ENCODE results near the gene RPE. TPM values are rescaled to one million over a fixed set of nuclear protein-coding genes. Genes with fewer than 3 reads are reported as not detected.

RPE gene
- total and polyA plus RNA-seq, 10 of the 15 experiments (the other 5 are each of a cell fraction or from before 2014, with no cell fraction given) = 41.5 to 75.3 (median 46.8) TPM

GRCh38 chr2:209965723-209966122 is 36.7 kb upstream of the RPE start:
- intact Hi-C loops (cut with micrococcal nuclease; ENCODE audit: unreplicated experiment) (loop anchor here (10.0 kb wide), 1 partner anchor 391 kb away; no protein-coding TSS in a partner anchor), in situ Hi-C loops (cut with MboI) (loop anchor here (10.0 kb wide), 1 partner anchor 631 kb away; no protein-coding TSS in a partner anchor)
- H2AFZ ChIP-seq (ENCODE audit: control insufficient read depth, low read depth, low read length) = no peak overlapping the region
- WGBS (ENCODE audit: insufficient coverage, insufficient replicate concordance, low lambda C conversion rate, missing lambda C conversion rate) = 14% methylated on average over 2 of the region's 2 CpGs
- RAD21 ChIA-PET (ENCODE audit: unreplicated experiment) = no interaction called here
- H3K36me3 ChIP-seq (ENCODE audit: control insufficient read depth in 2 of 2, insufficient read depth in 2 of 2, low read length in 1 of 2) = no peaks in the 10 kb centered on the region
- no peaks in the 10 kb centered on the region for H3K79me2 ChIP-seq (ENCODE audit: control insufficient read depth, insufficient read depth, low read length)
- no peak overlapping the region for H3K9ac ChIP-seq (ENCODE audit: control insufficient read depth, insufficient read depth, low read length)
- CTCF ChIA-PET = interaction anchor here (0.7 kb wide), 1 partner anchor 77 kb away, joined by 3 read pairs; no protein-coding TSS in a partner anchor
- H3K27ac ChIP-seq (ENCODE audit: control insufficient read depth, insufficient read depth) = no peak overlapping the region
- TF ChIP-seq ZNF274 (IDR thresholded peaks at IDR 0.05; ENCODE audit: insufficient read depth, insufficient read length) = no peak
- TF ChIP-seq BRCA1 (IDR thresholded peaks at IDR 0.05; ENCODE audit: low read depth, low read length) = no peak
- TF ChIP-seq ZBED1 (IDR thresholded peaks at IDR 0.05; ENCODE audit: borderline replicate concordance) = no peak
- TF ChIP-seq CHD2 (IDR thresholded peaks at IDR 0.05; ENCODE audit: borderline replicate concordance, low read depth, low read length) = no peak
- no peak for TF ChIP-seq RUNX3 (IDR thresholded peaks at IDR 0.05; ENCODE audit: low read length)
- no peak for TF ChIP-seq FOXM1 (IDR thresholded peaks at IDR 0.05; ENCODE audit: low read depth, low read length)
- no peaks in the 10 kb centered on the region for H3K9me3 ChIP-seq (replicated peaks; ENCODE audit: control insufficient read depth, insufficient read depth, low read length)
- H3K4me3 ChIP-seq = no peak overlapping the region
- H3K4me1 ChIP-seq (ENCODE audit: control insufficient read depth, insufficient read depth, low read length) = no peaks in the 10 kb centered on the region
- SMC1A ChIA-PET (ENCODE audit: uncharacterized antibody, unreplicated experiment) = no interaction called here
- no peaks in the 10 kb centered on the region for H4K20me1 ChIP-seq (ENCODE audit: control insufficient read depth, insufficient read depth)
- H3K4me2 ChIP-seq (ENCODE audit: control insufficient read depth, insufficient read depth) = no peak overlapping the region
- DNase-seq (ENCODE audit: low read depth, low spot score) (no peak), FAIRE-seq (no peak), ATAC-seq (no peak)
- POLR2A ChIA-PET = no interaction called here
- BruUV-seq (replicated peaks) = no TSS peak
- H3K27me3 ChIP-seq (replicated peaks in 1 of 2; ENCODE audit: control insufficient read depth in 2 of 2, insufficient read depth in 2 of 2, low read length in 1 of 2) = no peaks in the 10 kb centered on the region

GRCh38 chr2:209969692-209970091 is 32.7 kb upstream of the RPE start:
- in situ Hi-C loops (cut with MboI) = loop anchor here (10.0 kb wide), 1 partner anchor 635 kb away; no protein-coding TSS in a partner anchor

More at GRCh38 chr2:209969692-209970091, 32.7 kb upstream of the RPE start:
- BruUV-seq (replicated peaks) = no TSS peak
- no peak for ATAC-seq
- intact Hi-C loops (cut with micrococcal nuclease; ENCODE audit: unreplicated experiment) = loop anchor here (10.0 kb wide), 1 partner anchor 395 kb away; no protein-coding TSS in a partner anchor
- FAIRE-seq = no peak
- Histone ChIP-seq H3K4me3 (no peak overlapping the region), H3K27ac (ENCODE audit: control insufficient read depth, insufficient read depth) (no peak overlapping the region), H3K9ac (ENCODE audit: control insufficient read depth, insufficient read depth, low read length) (no peak overlapping the region), H3K27me3 (replicated peaks in 1 of 2; ENCODE audit: control insufficient read depth in 2 of 2, insufficient read depth in 2 of 2, low read length in 1 of 2) (no peaks in the 10 kb centered on the region), H2AFZ (ENCODE audit: control insufficient read depth, low read depth, low read length) (no peak overlapping the region), H3K79me2 (ENCODE audit: control insufficient read depth, insufficient read depth, low read length) (no peaks in the 10 kb centered on the region), H3K36me3 (ENCODE audit: control insufficient read depth in 2 of 2, insufficient read depth in 2 of 2, low read length in 1 of 2) (no peaks in the 10 kb centered on the region), H4K20me1 (ENCODE audit: control insufficient read depth, insufficient read depth) (no peaks in the 10 kb centered on the region), H3K9me3 (replicated peaks; ENCODE audit: control insufficient read depth, insufficient read depth, low read length) (no peaks in the 10 kb centered on the region), H3K4me1 (ENCODE audit: control insufficient read depth, insufficient read depth, low read length) (no peaks in the 10 kb centered on the region), H3K4me2 (ENCODE audit: control insufficient read depth, insufficient read depth) (no peak overlapping the region)
- POLR2A ChIA-PET = no interaction called here
- 47% methylated on average over 4 of the region's 4 CpGs for WGBS (ENCODE audit: insufficient coverage, insufficient replicate concordance, low lambda C conversion rate, missing lambda C conversion rate)
- CTCF ChIA-PET = interaction anchor here (0.8 to 3.1 kb wide), 4 partner anchors 8 to 244 kb away, joined by 3 to 11 read pairs (median 6); no protein-coding TSS in a partner anchor
- RAD21 ChIA-PET (ENCODE audit: unreplicated experiment) = interaction anchor here (0.9 kb wide), 1 partner anchor 229 kb away, joined by 3 read pairs; no protein-coding TSS in a partner anchor
- DNase-seq (ENCODE audit: low read depth, low spot score) = no peak
- SMC1A ChIA-PET (ENCODE audit: uncharacterized antibody, unreplicated experiment) = interaction anchor here (0.9 to 2.4 kb wide), 2 partner anchors 226 to 635 kb away, joined by 3 to 6 read pairs; no protein-coding TSS in a partner anchor
- no peak for TF ChIP-seq SMC3 (IDR thresholded peaks at IDR 0.05; ENCODE audit: borderline replicate concordance, low read length)
- TF ChIP-seq NR2F1 (conservative IDR thresholded peaks at IDR 0.05) = no peak
- no peak for TF ChIP-seq SMAD5 (IDR thresholded peaks at IDR 0.05; ENCODE audit: low read depth)
- TF ChIP-seq NR2C2 (IDR thresholded peaks at IDR 0.05; ENCODE audit: borderline replicate concordance, control insufficient read depth, insufficient read length, low read depth) = no peak
- no peak for TF ChIP-seq ZNF274 (IDR thresholded peaks at IDR 0.05; ENCODE audit: insufficient read depth, insufficient read length)

Measured in GM12878 (cell line).